Activated naive CD4-positive, alpha-beta T cell treated with anti-CD3 and anti-CD28 coated beads, Interleukin-2, amount 10 ng/mL, durations not matched to agents 7 days and 5 days (primary cell): ENCODE data around the gene KIZ.
A peak's percentile ranks its signal among the peaks of the same experiment; 100 is the strongest.

Experiments used
- CTCF ChIA-PET: fragments of 350-600 bp; sonication (Branson Sonifier 250); formaldehyde crosslinking; loops from one replicate; lab custom pipeline; 2021; ENCODE audit warnings: antibody characterized with exemption; lab: Charles Lee
- DNase-seq: peaks from one replicate; pipeline ENCODE4 v3.0.0-alpha.2; 2020
- H3K27ac Mint-ChIP-seq: one replicate; pipeline ENCODE4 v1.8.0; 2021; ENCODE audit warnings: mild to moderate bottlenecking, moderate library complexity, mixed read lengths
- H3K27me3 Mint-ChIP-seq: one replicate; pipeline ENCODE4 v1.8.0; 2021; ENCODE audit warnings: mild to moderate bottlenecking, mixed read lengths
- H3K36me3 Mint-ChIP-seq: one replicate; pipeline ENCODE4 v1.8.0; 2021; ENCODE audit warnings: mixed read lengths
- H3K4me1 Mint-ChIP-seq: one replicate; pipeline ENCODE4 v1.8.0; 2021; ENCODE audit warnings: mixed read lengths
- H3K4me3 Mint-ChIP-seq: one replicate; pipeline ENCODE4 v1.8.0; 2021; ENCODE audit warnings: mild to moderate bottlenecking, moderate library complexity, mixed read lengths
- H3K9me3 Mint-ChIP-seq: one replicate; pipeline ENCODE4 v1.8.0; 2021; ENCODE audit warnings: mixed read lengths

KIZ gene

DNA sequence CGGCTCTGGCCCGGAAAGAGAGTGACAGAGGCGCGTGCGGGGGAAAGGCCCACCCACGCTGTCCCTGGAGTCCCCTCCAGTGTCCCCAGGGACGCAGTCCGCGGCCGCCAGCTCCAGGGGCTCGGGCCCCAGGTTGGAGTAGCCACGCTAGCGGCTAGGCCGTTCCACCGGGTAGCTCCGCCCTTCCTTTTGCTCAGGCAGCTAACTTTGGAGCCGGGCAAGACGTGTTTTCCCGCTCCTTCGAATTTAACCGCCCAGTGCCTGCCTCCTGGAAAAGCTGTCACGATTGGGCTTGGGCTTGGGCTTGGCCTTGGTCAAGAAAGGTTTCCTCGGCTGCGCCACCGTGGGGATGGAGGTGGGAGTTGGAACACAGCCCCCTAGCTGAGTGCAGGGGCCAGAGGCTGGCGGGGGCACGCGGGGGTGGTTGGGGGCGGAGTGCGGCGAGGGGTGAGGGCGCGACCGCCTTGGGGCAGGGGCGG, 24.4 kb upstream of the KIZ start:
- Mint-ChIP-seq H3K27me3 (peaks cover 91% of the 10 kb centered on the region), H3K27ac (no peak overlapping the region), H3K36me3 (peaks cover 11% of the 10 kb centered on the region), H3K4me3 (no peak overlapping the region), H3K9me3 (no peaks in the 10 kb centered on the region), H3K4me1 (peaks cover 55% of the 10 kb centered on the region)
- CTCF ChIA-PET: interaction anchor here (0.9 to 1.8 kb wide), 2 partner anchors 54 to 133 kb away, joined by 5 read pairs; no protein-coding TSS in a partner anchor
- no peak for DNase-seq

DNA sequence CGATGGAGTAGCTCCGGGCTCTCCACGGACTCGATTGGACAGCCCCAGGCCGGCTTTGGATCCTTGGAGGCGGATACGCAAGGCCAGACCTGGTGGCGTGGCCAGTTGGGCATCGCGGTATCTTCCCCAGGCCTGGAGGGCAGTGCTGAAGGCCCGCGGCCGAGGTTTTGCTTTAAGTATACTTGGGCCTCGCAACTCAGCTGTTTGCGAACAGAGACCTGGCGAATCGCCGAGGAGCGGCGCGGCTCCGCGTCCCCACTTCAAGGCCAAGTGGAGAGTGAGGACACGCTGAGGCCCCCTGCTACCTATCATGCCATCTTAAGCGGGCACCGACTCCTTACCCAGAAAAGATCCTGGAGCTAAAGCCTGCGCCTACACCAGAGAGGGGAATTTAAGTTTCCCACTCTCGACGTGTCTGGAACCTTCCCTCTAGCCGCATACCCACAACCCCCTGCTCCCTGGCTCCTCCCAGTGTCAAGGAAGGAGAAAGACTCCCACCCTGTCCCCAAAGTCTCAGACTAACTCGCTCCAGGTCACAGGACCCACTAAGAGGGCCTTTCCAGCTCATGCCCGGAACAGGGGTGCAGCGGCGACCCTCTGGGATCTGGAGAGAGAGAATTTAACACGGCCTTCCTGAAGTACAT, 23.8 kb upstream of the KIZ start:
- H3K36me3 Mint-ChIP-seq: peaks cover 11% of the 10 kb centered on the region
- no peaks in the 10 kb centered on the region for H3K9me3 Mint-ChIP-seq
- peaks cover 57% of the 10 kb centered on the region for H3K4me1 Mint-ChIP-seq
- H3K27me3 Mint-ChIP-seq: peaks cover 90% of the 10 kb centered on the region
- CTCF ChIA-PET: interaction anchor here (0.8 to 1.8 kb wide), 4 partner anchors 54 to 288 kb away, joined by 3 to 5 read pairs (median 4); no protein-coding TSS in a partner anchor
- DNase-seq: no peak
- H3K4me3 Mint-ChIP-seq: peak overlapping the region; percentile 72
- no peak overlapping the region for H3K27ac Mint-ChIP-seq

DNA sequence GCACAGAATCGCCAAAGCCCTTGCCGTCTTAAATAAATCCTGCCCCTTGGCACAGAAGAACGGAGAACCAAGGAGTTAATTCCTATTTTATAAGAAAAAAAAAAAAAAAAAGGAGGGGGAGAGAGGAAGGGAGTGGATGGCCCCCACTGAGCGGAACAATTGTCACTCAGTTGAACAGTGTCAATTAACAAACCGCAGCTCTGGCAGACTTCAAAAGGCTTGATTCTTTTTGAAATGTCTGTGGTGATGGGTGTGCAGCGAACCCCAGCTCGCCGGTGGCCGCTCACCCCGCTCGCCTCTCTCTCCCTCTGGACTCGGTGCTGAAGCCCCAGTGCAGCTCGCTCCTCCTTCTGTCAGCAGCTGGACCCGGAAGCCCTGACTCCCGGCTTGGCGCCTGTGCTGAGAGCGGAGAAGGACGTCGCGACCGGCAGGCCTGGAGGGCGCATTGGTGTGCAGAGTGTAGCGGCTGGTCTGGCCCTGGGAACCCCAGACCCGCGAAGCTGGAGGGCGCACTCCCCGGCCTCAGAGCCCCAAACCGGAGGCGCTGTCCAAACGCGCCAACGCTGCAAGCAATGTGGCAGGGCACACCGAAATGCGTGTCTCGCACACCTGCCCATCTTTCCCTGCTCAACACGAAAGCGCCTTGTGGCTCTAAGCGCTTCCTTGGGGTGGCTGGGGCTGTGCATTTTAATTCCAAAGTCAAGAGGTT, 23.1 kb upstream of the KIZ start:
- peaks cover 11% of the 10 kb centered on the region for H3K36me3 Mint-ChIP-seq
- CTCF ChIA-PET: interaction anchor here (0.7 to 1.8 kb wide), 5 partner anchors 55 to 287 kb away, joined by 3 to 5 read pairs (median 3); no protein-coding TSS in a partner anchor
- H3K9me3 Mint-ChIP-seq: no peaks in the 10 kb centered on the region
- H3K4me3 Mint-ChIP-seq: peak overlapping the region; percentile 72
- H3K27ac Mint-ChIP-seq: peak overlapping the region; percentile 58
- H3K27me3 Mint-ChIP-seq: peaks cover 89% of the 10 kb centered on the region
- peaks cover 55% of the 10 kb centered on the region for H3K4me1 Mint-ChIP-seq
- peak; percentile 67 for DNase-seq

DNA sequence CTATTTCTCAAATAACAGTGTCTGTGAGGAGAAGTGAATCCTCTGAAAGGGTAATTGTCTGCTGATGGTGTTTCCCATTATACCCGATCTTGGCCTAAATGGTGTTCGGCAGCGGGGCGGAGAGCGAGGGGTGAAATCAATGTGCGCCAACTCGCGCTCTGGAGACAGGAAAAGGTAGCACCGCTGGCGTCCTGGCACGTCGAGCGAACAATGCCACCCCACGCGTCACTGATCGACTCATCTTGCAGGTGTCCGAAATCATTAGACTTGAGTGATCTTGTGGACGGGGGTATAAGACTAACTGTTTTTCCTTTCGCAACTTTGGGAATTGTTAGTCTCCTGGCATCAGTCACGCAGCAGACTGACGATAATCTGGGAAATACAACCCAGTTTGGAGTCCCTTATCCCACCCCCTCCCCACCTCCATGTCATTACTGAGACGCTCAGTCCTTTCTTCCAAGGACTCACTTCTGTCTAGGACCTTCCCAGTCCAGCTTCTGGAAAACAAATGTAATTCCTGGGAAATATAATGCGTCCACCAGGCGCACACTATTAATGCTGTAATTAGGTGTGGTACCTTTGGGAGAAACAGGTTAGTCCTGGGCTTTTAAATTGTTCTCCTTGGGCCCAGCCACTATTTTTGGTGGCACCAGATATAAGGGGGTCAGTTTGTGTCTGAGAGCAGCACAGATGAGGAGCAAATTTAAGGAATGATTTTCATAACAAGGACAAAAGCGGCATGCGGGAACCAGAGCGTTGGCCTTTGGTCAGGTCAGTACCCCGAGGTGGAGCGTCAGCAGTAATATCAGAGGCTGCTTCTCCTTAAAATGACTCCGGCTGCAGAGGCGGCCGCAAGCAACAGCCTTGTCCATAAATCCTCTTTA, 22.1 kb upstream of the KIZ start:
- H3K9me3 Mint-ChIP-seq: no peaks in the 10 kb centered on the region
- H3K36me3 Mint-ChIP-seq: peaks cover 11% of the 10 kb centered on the region
- H3K4me1 Mint-ChIP-seq: peaks cover 49% of the 10 kb centered on the region
- CTCF ChIA-PET: no interaction called here
- peak overlapping the region; percentile 72 for H3K4me3 Mint-ChIP-seq
- peaks cover 96% of the 10 kb centered on the region for H3K27me3 Mint-ChIP-seq
- DNase-seq: no peak
- H3K27ac Mint-ChIP-seq: no peak overlapping the region

DNA sequence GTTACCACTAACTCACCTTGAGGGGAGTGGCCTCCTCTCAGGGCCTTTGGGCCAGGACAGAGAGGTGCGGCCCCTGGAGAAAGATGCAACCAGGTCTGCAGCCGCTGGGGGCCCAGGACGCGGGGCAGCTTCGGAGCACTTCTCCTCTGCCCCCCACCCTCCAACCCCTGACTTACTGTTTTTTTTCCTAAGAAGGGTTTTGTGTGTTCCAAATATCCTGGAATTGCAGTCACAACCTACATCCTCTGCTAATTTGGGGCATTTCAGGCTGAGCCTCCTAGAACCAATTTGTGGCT, 21.5 kb upstream of the KIZ start:
- peaks cover 96% of the 10 kb centered on the region for H3K27me3 Mint-ChIP-seq
- no peak for DNase-seq
- H3K27ac Mint-ChIP-seq: no peak overlapping the region
- peaks cover 11% of the 10 kb centered on the region for H3K36me3 Mint-ChIP-seq
- CTCF ChIA-PET: no interaction called here
- no peak overlapping the region for H3K4me3 Mint-ChIP-seq
- H3K9me3 Mint-ChIP-seq: no peaks in the 10 kb centered on the region
- peaks cover 44% of the 10 kb centered on the region for H3K4me1 Mint-ChIP-seq

DNA sequence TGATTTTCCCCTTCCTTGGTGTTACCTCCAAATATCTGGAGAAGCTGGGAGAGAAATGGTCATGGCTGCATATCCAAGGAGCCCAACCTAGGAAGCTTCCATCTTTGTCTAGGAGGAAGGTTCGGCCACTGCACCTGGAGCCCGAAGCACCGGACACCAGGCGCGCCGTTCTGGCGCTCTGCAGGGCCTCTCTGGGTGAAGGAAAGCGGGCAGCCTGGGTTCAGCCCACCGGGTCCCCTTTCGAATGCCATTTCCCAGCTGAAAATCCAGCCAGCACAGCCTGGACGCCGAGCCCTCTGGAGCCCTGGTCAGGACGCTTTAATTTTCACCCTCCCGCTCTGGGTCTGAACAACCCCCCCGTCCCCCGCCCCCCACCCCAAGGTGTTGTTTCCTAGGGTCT, 21.0 kb upstream of the KIZ start:
- Mint-ChIP-seq H3K27me3 (peaks cover 96% of the 10 kb centered on the region), H3K9me3 (no peaks in the 10 kb centered on the region), H3K36me3 (peaks cover 11% of the 10 kb centered on the region), H3K4me3 (no peak overlapping the region), H3K4me1 (peaks cover 40% of the 10 kb centered on the region), H3K27ac (no peak overlapping the region)
- no peak for DNase-seq
- CTCF ChIA-PET: no interaction called here

DNA sequence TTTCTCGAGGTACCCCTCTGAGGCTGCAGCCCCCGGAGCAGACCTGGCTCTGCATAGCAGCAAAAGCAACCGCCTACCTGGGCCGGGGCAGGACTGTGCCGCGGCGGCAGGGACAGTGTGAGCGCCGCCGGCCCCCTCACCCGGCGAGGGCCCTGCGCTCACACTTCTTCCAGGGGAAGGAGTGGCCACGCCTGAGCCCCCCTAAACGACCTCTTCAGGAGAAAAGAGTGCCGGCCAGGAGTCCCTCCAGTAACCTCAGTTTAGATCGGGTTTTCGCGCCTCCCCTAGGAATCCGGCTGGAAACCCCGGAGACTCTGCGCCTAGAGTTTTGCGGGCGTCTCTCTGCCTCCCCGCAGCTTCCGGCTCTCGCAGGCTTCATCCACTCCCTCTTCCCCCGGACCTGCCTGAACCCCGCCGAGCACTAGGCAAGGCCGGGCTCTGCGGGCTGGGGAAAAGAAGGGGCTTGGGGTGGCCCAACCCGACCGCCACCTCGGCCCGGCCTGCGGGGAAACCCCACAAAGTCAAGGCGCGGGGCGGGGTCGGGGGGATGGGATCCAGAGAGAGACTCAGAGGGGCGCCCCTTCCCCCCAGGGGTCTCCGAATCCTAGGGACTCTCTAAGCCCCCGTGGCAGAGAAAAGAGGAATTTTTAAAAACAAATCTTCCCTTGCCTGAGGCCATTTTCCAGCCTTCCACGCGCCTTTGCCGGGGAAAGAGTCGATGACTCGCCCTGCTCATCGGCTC, 20.3 kb upstream of the KIZ start:
- H3K27ac Mint-ChIP-seq: no peak overlapping the region
- H3K4me1 Mint-ChIP-seq: peaks cover 35% of the 10 kb centered on the region
- peaks cover 93% of the 10 kb centered on the region for H3K27me3 Mint-ChIP-seq
- H3K4me3 Mint-ChIP-seq: no peak overlapping the region
- CTCF ChIA-PET: no interaction called here
- H3K36me3 Mint-ChIP-seq: peaks cover 9% of the 10 kb centered on the region
- DNase-seq: no peak
- H3K9me3 Mint-ChIP-seq: no peaks in the 10 kb centered on the region

DNA sequence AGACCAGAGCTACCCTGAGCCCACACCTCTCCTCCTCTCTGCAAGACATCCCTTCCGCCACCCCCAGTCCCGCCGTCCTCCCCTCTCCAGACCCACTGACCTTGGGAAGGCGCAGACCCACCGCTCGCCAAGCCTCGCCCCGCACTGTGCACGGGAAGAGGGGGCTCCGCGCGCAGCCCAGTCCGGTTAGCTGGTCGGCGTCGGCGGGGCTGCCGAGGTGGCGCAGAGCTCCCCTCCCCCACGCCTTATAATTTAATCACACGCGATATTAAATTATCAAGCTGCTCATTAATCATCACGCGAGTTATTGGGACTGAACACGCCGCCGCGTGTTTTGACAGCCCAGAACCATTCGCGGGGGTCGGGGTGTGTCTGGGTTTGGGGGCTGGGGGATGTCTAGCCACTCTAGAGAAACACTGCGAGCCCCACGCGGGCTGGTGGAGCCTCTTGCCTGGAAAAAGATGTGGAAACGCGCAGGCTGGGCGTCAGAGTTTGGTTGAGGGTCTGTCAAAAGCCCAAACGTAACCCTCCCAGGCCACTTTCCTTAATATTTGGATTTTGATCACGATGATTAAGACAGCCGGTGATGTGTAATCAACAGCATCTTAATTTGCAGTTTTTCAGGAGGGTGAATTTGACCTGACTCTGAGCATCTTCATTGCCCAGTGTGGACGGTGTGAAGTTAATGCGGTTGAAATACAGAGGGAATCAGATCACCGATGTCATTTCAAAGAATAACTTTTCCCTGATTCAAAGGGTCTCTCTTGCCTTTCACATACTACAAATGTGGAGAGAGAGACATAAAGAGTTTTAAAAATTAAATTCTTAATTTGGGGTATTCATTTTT, 19.5 kb upstream of the KIZ start, which contains the start of gene LINC00237:
TSS of gene LINC00237 (minus strand) at position 188 of the 847 bp plus-strand sequence.
- Mint-ChIP-seq H3K9me3 (no peaks in the 10 kb centered on the region), H3K36me3 (peaks cover 5% of the 10 kb centered on the region), H3K4me3 (no peak within 1 kb of the TSS), H3K27ac (no peak within 1 kb of the TSS), H3K4me1 (peaks cover 29% of the 10 kb centered on the region), H3K27me3 (peaks cover 93% of the 10 kb centered on the region)
- no peak for DNase-seq
- CTCF ChIA-PET: no interaction called here

DNA sequence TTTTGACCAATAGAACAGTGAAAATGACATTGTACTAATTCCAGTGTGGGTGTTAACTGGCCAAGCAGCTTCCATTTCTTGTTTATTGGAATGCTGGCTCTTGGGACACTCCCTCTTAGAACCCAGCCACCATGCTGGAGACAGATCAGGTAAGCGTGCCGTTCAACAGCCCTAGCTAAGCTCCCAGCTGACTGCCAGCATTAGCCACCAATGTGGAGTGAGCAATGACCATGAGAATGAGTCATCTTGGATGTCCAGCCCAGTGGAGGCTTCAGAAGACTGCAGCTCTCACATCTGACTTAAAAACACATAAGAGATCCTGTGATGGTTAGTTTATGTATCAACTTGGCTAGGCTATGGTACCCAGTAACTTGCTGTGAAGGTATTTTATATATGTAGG, 16.7 kb upstream of the KIZ start:
- Mint-ChIP-seq H3K27me3 (peaks cover 76% of the 10 kb centered on the region), H3K27ac (no peak overlapping the region)
- no peak for DNase-seq

DNA sequence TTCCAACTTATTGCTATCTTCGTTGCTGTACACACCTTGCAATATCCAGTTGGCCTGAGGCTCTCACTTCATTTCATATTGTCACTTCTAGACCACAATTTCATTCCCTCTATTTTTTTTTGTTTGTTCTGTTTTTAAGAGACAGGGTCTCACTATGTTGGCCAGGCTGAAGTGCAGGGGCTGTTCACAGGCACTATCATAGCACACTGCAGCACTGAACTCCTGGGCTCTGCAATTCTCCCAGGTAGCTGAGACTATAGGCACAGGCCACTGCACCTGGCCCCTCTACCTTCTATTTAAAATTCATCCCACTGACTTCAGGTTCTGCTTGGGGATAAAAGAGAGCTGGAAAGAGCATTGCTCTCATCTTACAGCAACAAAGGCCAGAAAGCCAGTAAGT, 15.1 kb upstream of the KIZ start:
- DNase-seq: no peak
- Mint-ChIP-seq H3K27me3 (peaks cover 69% of the 10 kb centered on the region), H3K4me3 (no peak overlapping the region), H3K27ac (no peak overlapping the region), H3K9me3 (no peaks in the 10 kb centered on the region), H3K36me3 (no peaks in the 10 kb centered on the region), H3K4me1 (peaks cover 6% of the 10 kb centered on the region)
- CTCF ChIA-PET: interaction anchor here (0.6 kb wide), 1 partner anchor 243 kb away, joined by 5 read pairs; no protein-coding TSS in a partner anchor

More for the DNA sequence above, 16.7 kb upstream of the KIZ start:
- Mint-ChIP-seq H3K9me3 (no peaks in the 10 kb centered on the region), H3K4me3 (no peak overlapping the region), H3K36me3 (no peaks in the 10 kb centered on the region), H3K4me1 (peaks cover 6% of the 10 kb centered on the region)
- CTCF ChIA-PET: interaction anchor here (1.3 kb wide), 1 partner anchor 8 kb away, joined by 3 read pairs; no protein-coding TSS in a partner anchor

DNA sequence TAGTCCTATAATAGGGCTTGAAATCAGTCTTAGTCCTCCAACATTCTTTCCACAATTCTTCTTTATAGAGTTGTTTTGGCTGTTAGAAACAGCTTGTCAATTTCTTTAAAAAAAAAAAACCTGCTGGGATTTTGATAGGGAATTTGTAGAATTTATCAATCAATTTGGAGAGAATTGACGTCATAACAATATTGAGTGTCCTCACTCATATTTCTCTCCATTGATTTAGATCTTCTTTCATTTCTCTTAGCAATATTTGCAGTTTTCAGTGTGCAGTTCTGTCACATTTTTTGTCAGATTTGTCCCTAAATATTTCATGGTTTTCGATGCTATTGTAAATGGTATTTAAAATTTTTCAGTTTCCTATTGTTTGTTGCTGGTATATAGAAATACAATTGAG, 14.5 kb upstream of the KIZ start:
- peaks cover 2% of the 10 kb centered on the region for H3K4me1 Mint-ChIP-seq
- peaks cover 69% of the 10 kb centered on the region for H3K27me3 Mint-ChIP-seq
- no peak for DNase-seq
- H3K9me3 Mint-ChIP-seq: no peaks in the 10 kb centered on the region
- no peak overlapping the region for H3K27ac Mint-ChIP-seq
- CTCF ChIA-PET: interaction anchor here (0.6 kb wide), 1 partner anchor 242 kb away, joined by 5 read pairs; no protein-coding TSS in a partner anchor
- H3K36me3 Mint-ChIP-seq: no peaks in the 10 kb centered on the region
- no peak overlapping the region for H3K4me3 Mint-ChIP-seq

DNA sequence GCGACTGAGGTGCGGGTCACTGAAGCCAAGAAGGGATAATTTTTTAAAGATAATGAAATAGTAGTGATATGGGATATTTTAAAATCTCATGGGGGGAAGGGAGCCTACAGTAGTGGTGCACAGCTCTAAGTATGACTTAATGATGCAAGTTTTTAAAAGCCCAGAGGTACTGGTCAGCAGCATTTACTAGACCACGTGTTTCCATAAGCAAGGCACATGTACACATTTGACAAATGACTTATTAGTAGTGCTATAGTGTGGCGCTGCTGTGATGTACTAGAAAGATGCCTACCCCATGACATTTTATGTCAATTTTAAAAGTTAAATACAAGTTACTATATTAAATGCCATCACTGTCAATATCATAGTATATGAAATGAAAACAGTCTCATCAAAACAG, 12.2 kb upstream of the KIZ start:
- Mint-ChIP-seq H3K4me3 (no peak overlapping the region), H3K27ac (no peak overlapping the region), H3K27me3 (peaks cover 58% of the 10 kb centered on the region), H3K9me3 (no peaks in the 10 kb centered on the region), H3K36me3 (no peaks in the 10 kb centered on the region), H3K4me1 (no peaks in the 10 kb centered on the region)
- no peak for DNase-seq
- CTCF ChIA-PET: no interaction called here

DNA sequence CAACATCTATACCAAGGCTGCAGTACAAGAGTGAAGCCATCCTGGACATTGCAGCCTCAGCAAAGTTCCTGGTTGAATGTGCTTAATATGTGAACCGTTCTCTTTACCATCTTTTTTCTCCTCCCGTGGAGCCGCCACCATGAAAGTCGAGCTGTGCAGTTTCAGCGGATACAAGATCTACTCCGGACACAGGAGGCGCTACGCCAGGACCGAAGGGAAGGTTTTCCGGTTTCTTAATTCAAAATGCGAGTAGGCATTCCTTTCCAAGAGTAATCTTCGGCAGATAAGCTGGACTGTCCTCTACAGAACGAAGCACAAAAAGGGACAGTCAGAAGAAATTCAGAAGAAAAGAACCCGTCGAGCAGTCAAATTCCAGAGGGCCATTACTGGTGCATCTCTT, 11.3 kb upstream of the KIZ start:
- no peaks in the 10 kb centered on the region for H3K9me3 Mint-ChIP-seq
- peaks cover 54% of the 10 kb centered on the region for H3K27me3 Mint-ChIP-seq

More for the DNA sequence above, 11.3 kb upstream of the KIZ start:
- Mint-ChIP-seq H3K27ac (no peak overlapping the region), H3K36me3 (no peaks in the 10 kb centered on the region), H3K4me1 (no peaks in the 10 kb centered on the region), H3K4me3 (no peak overlapping the region)
- DNase-seq: no peak
- CTCF ChIA-PET: interaction anchor here (1.4 kb wide), 1 partner anchor 12 kb away, joined by 3 read pairs; the partner anchor contains the start of gene KIZ
